K562 (cell line): ENCODE data around the gene HRCT1. TPM values are rescaled to one million over a fixed set of nuclear protein-coding genes. Genes with fewer than 3 reads are reported as not detected.

Experiments used
- ATAC-seq: fragments of 200-7000 bp; cut with Tn5 transposase; 3 replicates; pipeline ENCODE4 v1.9.1; 2020; ENCODE audit warnings: moderate library complexity
- BruUV-seq: library from RNA; stranded (reverse); fragments of 400-500 nt; replicated peaks from 2 replicates; lab custom pipeline; 2021; lab: Mats Ljungman, UMichigan
- CTCF ChIA-PET: fragments of 300-600 bp; formaldehyde crosslinking; extraction: SDS; loops from one replicate; lab custom pipeline; 2021; ENCODE audit warnings: low intra/inter-chr PET ratio; lab: Yijun Ruan, JAX
- POLR2A ChIA-PET: fragments of 300-600, 350-650 bp; sonication (Branson Sonifier 250); formaldehyde crosslinking; extraction: SDS; loops from one replicate; lab custom pipeline; 2021; ENCODE audit warnings: antibody characterized with exemption, inconsistent platforms; lab: Yijun Ruan, JAX
- DNase-seq, 4 experiments: peaks; one replicate each; pipeline versions ENCODE4 v3.0.0 to v3.0.0-alpha.2; 2011 to 2018; ENCODE audit warnings: low spot score in 3 of 4, mixed read lengths in 3 of 4; ENCODE audit errors: extremely low read depth in 1 of 4
- FAIRE-seq: peaks from 2 replicates; lab custom pipeline; 2011; peaks lifted over from hg19 to GRCh38; lab: Jason Lieb, UNC
- H2AFZ ChIP-seq: 2 replicates; pipeline ENCODE4 v1.6.0; 2011; ENCODE audit warnings: low read depth, low read length, control low read depth, inconsistent platforms
- H3K27ac ChIP-seq: fragments of 200-600 bp; 3 replicates; pipeline ENCODE4 v1.8.0; 2011; ENCODE audit warnings: low read depth, mild to moderate bottlenecking, control low read depth, inconsistent platforms, low read length, moderate library complexity, mixed read lengths; ENCODE audit errors: extremely low read depth
- H3K27me3 ChIP-seq, 2 experiments: fragments of 300-600 bp in 1 of 2; 2 replicates in 1 of 2; 3 replicates in 1 of 2; pipeline versions ENCODE4 v1.6.0 to v1.8.0; 2011; ENCODE audit warnings: inconsistent platforms in 2 of 2, low read length in 2 of 2, mild to moderate bottlenecking in 1 of 2, mixed read lengths in 1 of 2, moderate library complexity in 1 of 2; ENCODE audit not compliant: control insufficient read depth in 2 of 2, insufficient read depth in 2 of 2
- H3K36me3 ChIP-seq: fragments of 300-600 bp; 3 replicates; pipeline ENCODE4 v1.8.0; 2011; ENCODE audit warnings: mild to moderate bottlenecking, low read length, inconsistent platforms; ENCODE audit not compliant: control insufficient read depth, insufficient read depth
- H3K4me1 ChIP-seq, 2 experiments: fragments of 200-600 bp in 1 of 2; replicated peaks in 1 of 2; 2 replicates in 1 of 2; 3 replicates in 1 of 2; pipeline versions ENCODE4 v1.5.1 to v1.8.0; 2011; ENCODE audit warnings: inconsistent platforms in 2 of 2, low read length in 2 of 2, mild to moderate bottlenecking in 1 of 2, mixed read lengths in 1 of 2, moderate library complexity in 1 of 2; ENCODE audit not compliant: control insufficient read depth in 2 of 2, insufficient read depth in 2 of 2
- H3K4me2 ChIP-seq: 2 replicates; pipeline ENCODE4 v1.6.1; 2011; ENCODE audit warnings: low read length, control low read depth, inconsistent platforms, mixed read lengths; ENCODE audit not compliant: insufficient read depth
- H3K4me3 ChIP-seq: fragments of 200-600 bp; sonication (generic), shearing (Covaris generic); 2 replicates; pipeline ENCODE4 v1.5.1; 2016; ENCODE audit warnings: control low read depth, inconsistent platforms
- H3K79me2 ChIP-seq: fragments of 200-600 bp; 3 replicates; pipeline ENCODE4 v1.8.0; 2011; ENCODE audit warnings: low read length, inconsistent platforms; ENCODE audit not compliant: control insufficient read depth, insufficient read depth
- H3K9ac ChIP-seq, 2 experiments: 2 replicates each; pipeline versions ENCODE4 v1.6.0 to v1.6.1; 2011; ENCODE audit warnings: low read depth in 2 of 2, low read length in 2 of 2, control low read depth in 1 of 2, inconsistent platforms in 1 of 2, mild to moderate bottlenecking in 1 of 2, mixed read lengths in 1 of 2; ENCODE audit not compliant: insufficient read depth in 1 of 2
- H3K9me1 ChIP-seq: one replicate; pipeline ENCODE4 v1.6.0; 2011; ENCODE audit warnings: inconsistent platforms, mild to moderate bottlenecking, low read length, moderate library complexity; ENCODE audit not compliant: control insufficient read depth, insufficient read depth
- H3K9me3 ChIP-seq: replicated peaks from 2 replicates; pipeline ENCODE4 v1.5.1; 2011; ENCODE audit warnings: low read depth, low read length, inconsistent platforms; ENCODE audit not compliant: control insufficient read depth, insufficient read depth
- H4K20me1 ChIP-seq: replicated peaks from 2 replicates; pipeline ENCODE4 v1.6.1; 2011; ENCODE audit warnings: low read length, inconsistent platforms, mixed read lengths; ENCODE audit not compliant: control insufficient read depth, insufficient read depth
- ARID4B ChIP-seq: sonication (generic); formaldehyde crosslinking; IDR thresholded peaks from 2 replicates; pipeline ENCODE4 v1.8.0; 2022; ENCODE audit warnings: mild to moderate bottlenecking, missing genetic modification reagents
- DLX4 ChIP-seq: fragments of 250-450 bp; sonication (Bioruptor Pico); IDR thresholded peaks from 2 replicates; pipeline ENCODE4 v1.6.1; 2021; ENCODE audit warnings: mild to moderate bottlenecking
- IRF9 ChIP-seq: fragments of 450-650 bp; IDR thresholded peaks from 2 replicates; pipeline ENCODE4 v1.6.1; 2016; ENCODE audit warnings: missing biosample characterization, missing genetic modification characterization
- PTTG1 ChIP-seq: fragments of 450-650 bp; IDR thresholded peaks from 2 replicates; pipeline ENCODE4 v1.6.1; 2016; ENCODE audit warnings: low read depth, mild to moderate bottlenecking, missing genetic modification characterization, missing compliant biosample characterization
- WGBS: fragments of 100-300 bp; shearing (Covaris generic); methylation state at CpG from one replicate; pipeline ENCODE4 v1.1.6; 2016; ENCODE audit warnings: low coverage, mixed read lengths; ENCODE audit not compliant: insufficient coverage; ENCODE audit errors: missing lambda C conversion rate; 5-methylcytosine and 5-hydroxymethylcytosine counted together
- in situ Hi-C: fragments of 300-500 bp; cut with MboI; formaldehyde crosslinking; loops from 4 replicates; pipeline ENCODE4 v1.15.0; 2018; ENCODE audit warnings: inconsistent platforms, mixed read lengths
- intact Hi-C: fragments of 100-400 bp; cut with micrococcal nuclease; formaldehyde crosslinking; loops from 2 replicates; pipeline ENCODE4 v1.14.2; 2022
- polyA plus RNA-seq, 8 experiments: library from polyadenylated mRNA; depleted of rRNA in 4 of 8; stranded (reverse) in 5 of 8; unstranded in 3 of 8; fragments of >200 nt; fragmentation: Nextera tagmentation in 2 of 8; fragmentation: Illumina TruSeq in 1 of 8; extraction: Ambion mirVana in 2 of 8; extraction: Trizol in 1 of 8; gene quantifications; 2 replicates each; pipeline versions ENCODE4 v1.2.1 to v1.2.3, GENCODE V29; 2011 to 2014; ENCODE audit warnings: inconsistent platforms in 1 of 8, missing spikeins in 1 of 8
- total RNA-seq, 7 experiments: library from RNA; depleted of rRNA in 6 of 7; stranded (reverse); fragments of >200 nt in 6 of 7; fragmentation: Illumina TruSeq in 2 of 7; extraction: Trizol in 2 of 7; gene quantifications; 2 replicates each; pipeline versions ENCODE4 v1.2.1 to v1.2.3, GENCODE V29; 2011 to 2021; ENCODE audit warnings: low replicate concordance in 1 of 7

The HRCT1 gene
- total and polyA plus RNA-seq, 9 of the 15 experiments (the other 6 are each of a cell fraction or from before 2014, with no cell fraction given), result 0.40 TPM; not detected in 8

- TF ChIP-seq PTTG1 (no peak), IRF9 (no peak), DLX4 (no peak), ARID4B (CRISPR knock-in tag) (no peak)
- TF ChIP-seq, all 486 proteins: peak for 0
- H3K36me3 ChIP-seq, result no peaks in the 10 kb centered on the region
- H3K27ac ChIP-seq, result no peak overlapping the region
- no peak for DNase-seq
- in situ Hi-C loops (no loop called here), intact Hi-C loops (no loop called here)
- no peak overlapping the region for H3K9ac ChIP-seq
- no peaks in the 10 kb centered on the region for H3K4me1 ChIP-seq
- no TSS peak for BruUV-seq
- POLR2A ChIA-PET, result interaction anchor here (1.1 kb wide), 2 partner anchors 9 to 19 kb away, joined by 3 read pairs; no protein-coding TSS in a partner anchor
- no peak overlapping the region for H2AFZ ChIP-seq
- no peak overlapping the region for H3K4me2 ChIP-seq
- FAIRE-seq, result no peak
- H3K27me3 ChIP-seq, result peaks cover 14 to 73% of the 10 kb centered on the region in 2 experiments
- no peaks in the 10 kb centered on the region for H3K9me1 ChIP-seq
- no peaks in the 10 kb centered on the region for H3K79me2 ChIP-seq
- H3K9me3 ChIP-seq, result no peaks in the 10 kb centered on the region
- no peaks in the 10 kb centered on the region for H4K20me1 ChIP-seq
- 2% methylated on average over 11 of the region's 12 CpGs for WGBS
- CTCF ChIA-PET, result no interaction called here
- no peak for ATAC-seq
- no peak overlapping the region for H3K4me3 ChIP-seq
Observed at GRCh38 chr9:35861161-35861897, 44.7 kb upstream of the HRCT1 start.
